H1 (cell line): Measurements from ENCODE around the gene RERGL. TPM values are rescaled to one million over a fixed set of nuclear protein-coding genes. Genes with fewer than 3 reads are reported as not detected.

ENCODE experiments used
- CTCF ChIA-PET: fragments of 300-600 bp; sonication (Branson Sonifier 250); formaldehyde crosslinking; loops from one replicate; lab custom pipeline; 2021; ENCODE audit not compliant: partially characterized antibody; lab: Charles Lee
- POLR2A ChIA-PET: fragments of 300-600 bp; sonication (Branson Sonifier 250); formaldehyde crosslinking; loops from one replicate; lab custom pipeline; 2021; ENCODE audit warnings: inconsistent platforms; ENCODE audit not compliant: partially characterized antibody; lab: Charles Lee
- DNase-seq, 2 experiments: peaks; one replicate each; pipeline versions ENCODE4 v3.0.0 to v3.0.0-alpha.2; 2010 to 2022; ENCODE audit warnings: low spot score in 2 of 2, low read depth in 1 of 2, mixed read lengths in 1 of 2
- FAIRE-seq: peaks from 2 replicates; lab custom pipeline; 2011; peaks lifted over from hg19 to GRCh38; lab: Jason Lieb, UNC
- H2AFZ ChIP-seq: 2 replicates; pipeline ENCODE4 v1.8.1; 2012; ENCODE audit warnings: low read length, inconsistent platforms
- H2AK5ac ChIP-seq: 2 replicates; pipeline ENCODE4 v1.6.1; 2013; ENCODE audit warnings: low read depth, low read length
- H2BK120ac ChIP-seq: replicated peaks from 2 replicates; pipeline ENCODE3; 2013; ENCODE audit warnings: low read depth, low read length, inconsistent platforms
- H2BK12ac ChIP-seq: 2 replicates; pipeline ENCODE4 v1.6.1; 2013; ENCODE audit warnings: low read depth, low read length
- H2BK15ac ChIP-seq: 2 replicates; pipeline ENCODE4 v1.6.1; 2013; ENCODE audit warnings: low read length
- H2BK20ac ChIP-seq: 2 replicates; pipeline ENCODE4 v1.6.1; 2013; ENCODE audit warnings: low read length
- H2BK5ac ChIP-seq: 2 replicates; pipeline ENCODE4 v1.6.1; 2013; ENCODE audit warnings: low read depth, low read length
- H3K14ac ChIP-seq: 2 replicates; pipeline ENCODE4 v1.6.1; 2013; ENCODE audit warnings: inconsistent platforms; ENCODE audit not compliant: insufficient read length
- H3K18ac ChIP-seq: 2 replicates; pipeline ENCODE4 v1.6.1; 2013; ENCODE audit warnings: low read length; ENCODE audit errors: extremely low read depth
- H3K23ac ChIP-seq: 2 replicates; pipeline ENCODE4 v1.6.1; 2013; ENCODE audit warnings: inconsistent platforms; ENCODE audit not compliant: insufficient read length
- H3K23me2 ChIP-seq: 2 replicates; pipeline ENCODE4 v1.6.1; 2013; ENCODE audit warnings: low read depth, low read length
- H3K27ac ChIP-seq: 2 replicates; pipeline ENCODE4 v1.6.1; 2011; ENCODE audit warnings: low read depth, low read length, inconsistent platforms
- H3K27me3 ChIP-seq, 4 experiments: replicated peaks in 1 of 4; 1 replicate in 1 of 4; 2 replicates in 3 of 4; pipeline versions ENCODE4 v1.6.1 to v1.8.1; 2011 to 2013; ENCODE audit warnings: low read length in 3 of 4, mild to moderate bottlenecking in 3 of 4, inconsistent platforms in 2 of 4, mixed read lengths in 2 of 4, moderate library complexity in 1 of 4; ENCODE audit not compliant: control insufficient read depth in 3 of 4, insufficient read depth in 3 of 4; ENCODE audit errors: extremely low read depth in 1 of 4
- H3K36me3 ChIP-seq, 4 experiments: 2 replicates each; pipeline versions ENCODE4 v1.6.1 to v1.8.1; 2011 to 2013; ENCODE audit warnings: mild to moderate bottlenecking in 4 of 4, low read length in 3 of 4, moderate library complexity in 2 of 4, control low read depth in 1 of 4, inconsistent platforms in 1 of 4; ENCODE audit not compliant: insufficient read depth in 4 of 4, control insufficient read depth in 2 of 4
- H3K4ac ChIP-seq: replicated peaks from 2 replicates; pipeline ENCODE3; 2013; ENCODE audit warnings: low read length, low read depth, mixed read lengths, inconsistent platforms; ENCODE audit not compliant: insufficient read length
- H3K4me1 ChIP-seq, 4 experiments: replicated peaks in 1 of 4; 1 replicate in 1 of 4; 2 replicates in 3 of 4; pipeline versions ENCODE4 v1.6.1 to v1.8.1; 2011 to 2013; ENCODE audit warnings: low read length in 3 of 4, inconsistent platforms in 2 of 4, mixed read lengths in 1 of 4; ENCODE audit not compliant: insufficient read depth in 4 of 4, control insufficient read depth in 3 of 4
- H3K4me2 ChIP-seq, 2 experiments: 2 replicates each; pipeline versions ENCODE4 v1.6.1 to v1.8.1; 2011 to 2013; ENCODE audit warnings: low read depth in 2 of 2, low read length in 2 of 2, control low read depth in 1 of 2, inconsistent platforms in 1 of 2, mild to moderate bottlenecking in 1 of 2; ENCODE audit not compliant: insufficient read depth in 1 of 2
- H3K4me3 ChIP-seq, 4 experiments: fragments of 200-600, 300-600 bp in 1 of 4; sonication (generic), shearing (Covaris generic), sonication (Bioruptor Twin) in 1 of 4; 2 replicates each; pipeline versions ENCODE4 v1.5.1 to v1.8.1; 2011 to 2016; ENCODE audit warnings: low read length in 4 of 4, low read depth in 3 of 4, control low read depth in 2 of 4, inconsistent platforms in 2 of 4, mild to moderate bottlenecking in 2 of 4, mixed read lengths in 1 of 4, moderate library complexity in 1 of 4; ENCODE audit not compliant: insufficient read depth in 2 of 4; ENCODE audit errors: extremely low read depth in 1 of 4
- H3K56ac ChIP-seq: replicated peaks from 2 replicates; pipeline ENCODE3; 2013; ENCODE audit warnings: low read depth, mild to moderate bottlenecking, mixed read lengths, low read length, inconsistent platforms; ENCODE audit not compliant: insufficient read length
- H3K79me1 ChIP-seq: 2 replicates; pipeline ENCODE4 v1.6.1; 2013; ENCODE audit warnings: low read depth, low read length, control low read depth
- H3K79me2 ChIP-seq, 2 experiments: 2 replicates each; pipeline versions ENCODE4 v1.6.1 to v1.8.1; 2012 to 2013; ENCODE audit warnings: low read length in 2 of 2, mild to moderate bottlenecking in 2 of 2, inconsistent platforms in 1 of 2; ENCODE audit not compliant: insufficient read depth in 2 of 2, control insufficient read depth in 1 of 2
- H3K9ac ChIP-seq, 4 experiments: replicated peaks in 1 of 4; 1 replicate in 1 of 4; 2 replicates in 3 of 4; pipeline versions ENCODE4 v1.6.1 to v1.8.1; 2011 to 2013; ENCODE audit warnings: low read depth in 3 of 4, low read length in 3 of 4, control low read depth in 2 of 4, mild to moderate bottlenecking in 2 of 4, moderate library complexity in 2 of 4, inconsistent platforms in 1 of 4; ENCODE audit errors: extremely low read depth in 1 of 4
- H3K9me3 ChIP-seq, 2 experiments: 2 replicates each; pipeline versions ENCODE4 v1.6.1 to v1.8.1; 2012 to 2013; ENCODE audit warnings: mild to moderate bottlenecking in 2 of 2, moderate library complexity in 2 of 2, control low read depth in 1 of 2, inconsistent platforms in 1 of 2, low read depth in 1 of 2, low read length in 1 of 2, mixed read lengths in 1 of 2; ENCODE audit not compliant: insufficient read depth in 2 of 2
- H4K20me1 ChIP-seq, 2 experiments: replicated peaks in 1 of 2; 2 replicates each; pipeline versions ENCODE3 to v1.8.1; 2011 to 2013; ENCODE audit warnings: inconsistent platforms in 2 of 2, low read length in 2 of 2, mild to moderate bottlenecking in 1 of 2; ENCODE audit not compliant: insufficient read depth in 2 of 2, control insufficient read depth in 1 of 2
- H4K5ac ChIP-seq: 2 replicates; pipeline ENCODE4 v1.6.1; 2013; ENCODE audit warnings: low read length, low read depth, mixed read lengths, inconsistent platforms; ENCODE audit not compliant: insufficient read length
- H4K8ac ChIP-seq: 2 replicates; pipeline ENCODE4 v1.8.0; 2013; ENCODE audit warnings: mild to moderate bottlenecking, moderate library complexity, low read length, inconsistent platforms; ENCODE audit not compliant: insufficient read depth; ENCODE audit errors: extremely low read depth
- H4K91ac ChIP-seq: replicated peaks from 2 replicates; pipeline ENCODE3; 2013; ENCODE audit warnings: low read length, mixed read lengths, inconsistent platforms; ENCODE audit not compliant: insufficient read length
- BRCA1 ChIP-seq: IDR thresholded peaks from 2 replicates; pipeline ENCODE4 v1.6.1; 2012; ENCODE audit warnings: low read depth, low read length, improper control_type of control experiment
- HDAC2 ChIP-seq, 2 experiments: fragments of 300-600 bp in 1 of 2; sonication (generic) in 1 of 2; IDR thresholded peaks; 2 replicates each; pipeline ENCODE4 v1.6.1; 2011 to 2012; ENCODE audit warnings: low read depth in 2 of 2, low read length in 2 of 2, mild to moderate bottlenecking in 2 of 2, moderate library complexity in 2 of 2, borderline replicate concordance in 1 of 2, inconsistent platforms in 1 of 2
- WGBS, 2 experiments: shearing (Covaris generic) in 1 of 2; methylation state at CpG; one replicate each; pipeline versions ENCODE4 v1.1.6 to v1.1.7; 2013 to 2015; ENCODE audit warnings: low lambda C conversion rate in 2 of 2, mixed read lengths in 2 of 2, inconsistent platforms in 1 of 2, low coverage in 1 of 2, missing lambda C conversion rate in 1 of 2; ENCODE audit not compliant: insufficient replicate concordance in 2 of 2, insufficient coverage in 1 of 2, insufficient read length in 1 of 2; ENCODE audit errors: extremely low coverage in 1 of 2, missing lambda C conversion rate in 1 of 2; 5-methylcytosine and 5-hydroxymethylcytosine counted together
- polyA plus RNA-seq, 7 experiments: library from polyadenylated mRNA; depleted of rRNA in 3 of 7; stranded (reverse) in 5 of 7; unstranded in 2 of 7; fragments of >200 nt in 5 of 7; fragments of 200-250 nt in 2 of 7; gene quantifications; 1 replicate in 5 of 7; 2 replicates in 1 of 7; 4 replicates in 1 of 7; pipeline versions ENCODE4 v1.2.1 to v1.2.3, GENCODE V29; 2011 to 2013; ENCODE audit warnings: missing spikeins in 2 of 7, mixed read lengths in 2 of 7
- total RNA-seq: library from RNA; stranded (reverse); fragmentation: NEBNext Ultra II Directional; extraction: Animal tissue kit (Norgen Biotek cat#: 25700); gene quantifications from 2 replicates; pipeline ENCODE4 v1.2.1, GENCODE V29; 2021

RERGL gene
- total and polyA plus RNA-seq, 2 of the 8 experiments (the other 6 are each of a cell fraction or from before 2014, with no cell fraction given) = not detected

GRCh38 chr12:18130851-18131250 is 40.9 kb upstream of the RERGL start:
- Histone ChIP-seq H3K4me3 (no peak overlapping the region), H3K56ac (no peak overlapping the region), H2BK5ac (no peak overlapping the region), H3K14ac (no peak overlapping the region), H3K9ac (no peak overlapping the region), H3K18ac (no peak overlapping the region), H4K20me1 (no peaks in the 10 kb centered on the region), H2BK120ac (no peak overlapping the region), H3K9me3 (peaks cover 10 to 12% of the 10 kb centered on the region in 2 experiments; a peak in 3 of 4 replicates), H2BK20ac (no peak overlapping the region), H3K4ac (no peak overlapping the region), H3K79me1 (no peaks in the 10 kb centered on the region), H3K23ac (no peak overlapping the region), H3K4me2 (no peak overlapping the region), H3K23me2 (no peaks in the 10 kb centered on the region), H2AK5ac (no peak overlapping the region), H3K27ac (no peak overlapping the region), H2BK12ac (no peak overlapping the region), H3K79me2 (no peaks in the 10 kb centered on the region), H2AFZ (no peak overlapping the region), H3K36me3 (no peaks in the 10 kb centered on the region), H3K4me1 (0 out of 7 replicates have a peak, but pooled peaks cover 0 to 2% (median 0%) of the 10 kb centered on the region in 4 experiments), H3K27me3 (no peaks in the 10 kb centered on the region), H2BK15ac (no peak overlapping the region), H4K5ac (no peak overlapping the region), H4K91ac (no peak overlapping the region), H4K8ac (no peak overlapping the region)
- CTCF ChIA-PET = interaction anchor here (0.6 to 0.9 kb wide), 3 partner anchors 8 to 1449 kb away, joined by 3 to 5 read pairs (median 4); no protein-coding TSS in a partner anchor
- DNase-seq (no peak), FAIRE-seq (no peak)
- POLR2A ChIA-PET = no interaction called here
- TF ChIP-seq HDAC2 (IDR thresholded peaks at IDR 0.05; ENCODE audit: borderline replicate concordance in 1 of 2, low read depth in 2 of 2, low read length in 2 of 2) = no peak
- TF ChIP-seq BRCA1 = no peak
- WGBS, 2 experiments = 93% methylated on average over 5 of the region's 5 CpGs; no CpG with 5 or more reads in 1 of the 2 experiments
